Panc1 (cell line): ENCODE measurements around the gene GARIN5B. TPM values are rescaled to one million over a fixed set of nuclear protein-coding genes. Genes with fewer than 3 reads are reported as not detected.

Experiments used
- ATAC-seq: fragments of 200-7000 bp; cut with Tn5 transposase; 2 replicates; pipeline ENCODE4 v1.9.1; 2020; ENCODE audit warnings: mild to moderate bottlenecking, moderate library complexity
- BruUV-seq: library from RNA; stranded (reverse); fragments of 400-500 nt; replicated peaks from 2 replicates; lab custom pipeline; 2021; lab: Mats Ljungman, UMichigan
- CTCF ChIA-PET: fragments of 300-600 bp; sonication (Branson Sonifier 250); formaldehyde crosslinking; loops from one replicate; lab custom pipeline; 2022; ENCODE audit warnings: antibody characterized with exemption; lab: Charles Lee
- POLR2A ChIA-PET: fragments of 300-600 bp; sonication (Branson Sonifier 250); formaldehyde crosslinking; loops from one replicate; lab custom pipeline; 2022; ENCODE audit warnings: antibody characterized with exemption; lab: Charles Lee
- DNase-seq: peaks from one replicate; pipeline ENCODE4 v3.0.0-alpha.2; 2010; ENCODE audit warnings: low read depth, low spot score
- H3K27ac ChIP-seq: 2 replicates; pipeline ENCODE4 v1.5.1; 2011; ENCODE audit warnings: mild to moderate bottlenecking, low read length, inconsistent platforms
- H3K27me3 ChIP-seq: fragments of 200-500 bp; sonication (Bioruptor generic); 2 replicates; pipeline ENCODE4 v1.6.0; 2014; ENCODE audit warnings: low read length, inconsistent platforms; ENCODE audit not compliant: control insufficient read depth, insufficient read depth
- H3K36me3 ChIP-seq: fragments of 200-500 bp; sonication (Bioruptor generic); 2 replicates; pipeline ENCODE4 v1.5.1; 2014; ENCODE audit warnings: inconsistent platforms, mild to moderate bottlenecking, low read length, moderate library complexity; ENCODE audit not compliant: control insufficient read depth, insufficient read depth
- H3K4me1 ChIP-seq: 2 replicates; pipeline ENCODE4 v1.5.1; 2011; ENCODE audit warnings: inconsistent platforms, mild to moderate bottlenecking, low read length, moderate library complexity; ENCODE audit not compliant: control insufficient read depth, insufficient read depth
- H3K4me3 ChIP-seq, 2 experiments: 2 replicates each; pipeline ENCODE4 v1.5.1; 2011 to 2012; ENCODE audit warnings: low read depth in 2 of 2, low read length in 2 of 2, mild to moderate bottlenecking in 2 of 2, inconsistent platforms in 1 of 2, moderate library complexity in 1 of 2
- H3K9me3 ChIP-seq: fragments of 200-500 bp; sonication (Bioruptor generic); 2 replicates; pipeline ENCODE4 v1.5.1; 2014; ENCODE audit warnings: low read depth, mild to moderate bottlenecking, inconsistent platforms, low read length, moderate library complexity; ENCODE audit not compliant: control insufficient read depth, insufficient read depth
- POLR2AphosphoS5 ChIP-seq: IDR thresholded peaks from 2 replicates; pipeline ENCODE4 v1.6.1; 2012; ENCODE audit warnings: mild to moderate bottlenecking, low read depth, low read length, moderate library complexity
- SIN3A ChIP-seq: IDR thresholded peaks from 2 replicates; pipeline ENCODE4 v1.6.1; 2012; ENCODE audit warnings: low read depth, mild to moderate bottlenecking, low read length, moderate library complexity, borderline replicate concordance; ENCODE audit not compliant: insufficient read depth
- TCF7L2 ChIP-seq: IDR thresholded peaks from 2 replicates; pipeline ENCODE4 v1.6.1; 2011; ENCODE audit warnings: mild to moderate bottlenecking, low read depth, low read length, inconsistent platforms
- in situ Hi-C: cut with HindIII; loops from 2 replicates; pipeline ENCODE4 v1.10.0; 2016; ENCODE audit warnings: low sequenced_read_pairs, low pct_unique_long_range_greater_than_20kb
- intact Hi-C: fragments of 100-400 bp; cut with micrococcal nuclease; formaldehyde crosslinking; loops from one replicate; pipeline ENCODE4 v1.10.0; 2022; ENCODE audit not compliant: unreplicated experiment
- total RNA-seq: library from RNA; stranded (reverse); gene quantifications from one replicate; pipeline ENCODE4 v1.2.1, GENCODE V29; 2021; ENCODE audit not compliant: unreplicated experiment
- TF ChIP-seq, protein P1 (sequence below), 2 experiments: IDR thresholded peaks; 2 replicates each; pipeline ENCODE4 v1.6.1; 2011 to 2012; ENCODE audit warnings: low read depth in 2 of 2, control low read depth in 1 of 2, low read length in 1 of 2, mild to moderate bottlenecking in 1 of 2, moderate library complexity in 1 of 2; ENCODE audit not compliant: insufficient read depth in 1 of 2
- TF ChIP-seq, protein P2 (sequence below): fragments of 450-650 bp; IDR thresholded peaks from 2 replicates; pipeline ENCODE4 v1.5.1; 2017; ENCODE audit warnings: mild to moderate bottlenecking

The GARIN5B gene
- total RNA-seq, 1 experiment from 2014 or later: not detected

DNA sequence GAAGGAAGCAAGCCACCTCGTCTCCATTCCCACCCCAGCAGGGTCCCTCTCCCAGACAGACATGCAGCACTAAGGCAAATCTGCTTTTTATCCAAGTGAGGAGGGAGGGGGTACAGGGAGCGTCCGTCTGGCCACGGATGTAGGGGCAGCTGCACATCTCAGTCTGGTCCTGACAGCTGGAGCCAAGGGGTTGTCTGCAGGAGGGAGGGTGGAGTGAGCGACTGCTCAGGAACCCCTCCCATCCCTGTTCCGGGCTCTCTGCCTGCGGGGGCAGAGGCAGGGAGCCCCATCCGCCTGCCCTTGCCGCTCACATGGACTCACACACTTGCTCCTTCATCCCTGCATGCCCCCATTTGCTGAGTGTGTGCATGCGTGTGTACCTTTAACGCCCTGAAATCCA, 16.1 kb upstream of the GARIN5B start:
- POLR2A ChIA-PET: no interaction called here

DNA sequence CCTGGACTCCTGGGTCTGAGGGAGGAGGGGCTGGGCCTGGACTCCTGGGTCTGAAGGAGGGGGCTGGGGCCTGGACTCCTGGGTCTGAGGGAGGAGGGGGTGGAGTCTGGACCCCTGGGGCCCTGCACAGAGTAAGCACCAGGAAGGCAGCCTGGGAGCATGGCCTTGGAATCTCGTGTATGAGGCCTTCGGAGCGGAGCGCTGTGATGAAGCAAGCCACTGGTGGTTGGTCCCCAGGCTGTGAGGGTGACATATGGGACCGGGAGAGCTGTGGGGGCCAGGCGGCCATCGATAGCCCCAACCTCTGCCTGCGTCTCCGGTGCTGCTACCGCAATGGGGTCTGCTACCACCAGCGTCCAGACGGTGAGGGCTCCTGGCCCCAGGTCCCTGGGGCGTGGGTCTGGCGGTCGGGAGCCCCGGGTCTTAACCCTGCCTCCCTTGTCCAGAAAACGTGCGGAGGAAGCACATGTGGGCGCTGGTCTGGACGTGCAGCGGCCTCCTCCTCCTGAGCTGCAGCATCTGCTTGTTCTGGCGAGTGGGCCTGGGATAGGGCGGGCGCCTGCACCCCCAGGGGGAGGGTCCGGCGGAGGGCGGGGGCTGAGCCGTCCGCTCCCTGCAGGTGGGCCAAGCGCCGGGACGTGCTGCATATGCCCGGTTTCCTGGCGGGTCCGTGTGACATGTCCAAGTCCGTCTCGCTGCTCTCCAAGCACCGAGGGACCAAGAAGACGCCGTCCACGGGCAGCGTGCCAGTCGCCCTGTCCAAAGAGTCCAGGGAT, 14.5 kb upstream of the GARIN5B start:
- DNase-seq: no peak
- in situ Hi-C loops (no loop called here), intact Hi-C loops (loop anchor here (10.0 kb wide), 1 partner anchor 83 kb away; no protein-coding TSS in a partner anchor)
- Histone ChIP-seq H3K27ac (no peak overlapping the region), H3K27me3 (no peaks in the 10 kb centered on the region), H3K36me3 (no peaks in the 10 kb centered on the region), H3K4me3 (no peak overlapping the region), H3K4me1 (peaks cover 45% of the 10 kb centered on the region), H3K9me3 (no peaks in the 10 kb centered on the region)
- CTCF ChIA-PET: no interaction called here
- TF ChIP-seq POLR2AphosphoS5 (no peak), SIN3A (no peak), TCF7L2 (no peak)
- TF ChIP-seq, protein P1, sequence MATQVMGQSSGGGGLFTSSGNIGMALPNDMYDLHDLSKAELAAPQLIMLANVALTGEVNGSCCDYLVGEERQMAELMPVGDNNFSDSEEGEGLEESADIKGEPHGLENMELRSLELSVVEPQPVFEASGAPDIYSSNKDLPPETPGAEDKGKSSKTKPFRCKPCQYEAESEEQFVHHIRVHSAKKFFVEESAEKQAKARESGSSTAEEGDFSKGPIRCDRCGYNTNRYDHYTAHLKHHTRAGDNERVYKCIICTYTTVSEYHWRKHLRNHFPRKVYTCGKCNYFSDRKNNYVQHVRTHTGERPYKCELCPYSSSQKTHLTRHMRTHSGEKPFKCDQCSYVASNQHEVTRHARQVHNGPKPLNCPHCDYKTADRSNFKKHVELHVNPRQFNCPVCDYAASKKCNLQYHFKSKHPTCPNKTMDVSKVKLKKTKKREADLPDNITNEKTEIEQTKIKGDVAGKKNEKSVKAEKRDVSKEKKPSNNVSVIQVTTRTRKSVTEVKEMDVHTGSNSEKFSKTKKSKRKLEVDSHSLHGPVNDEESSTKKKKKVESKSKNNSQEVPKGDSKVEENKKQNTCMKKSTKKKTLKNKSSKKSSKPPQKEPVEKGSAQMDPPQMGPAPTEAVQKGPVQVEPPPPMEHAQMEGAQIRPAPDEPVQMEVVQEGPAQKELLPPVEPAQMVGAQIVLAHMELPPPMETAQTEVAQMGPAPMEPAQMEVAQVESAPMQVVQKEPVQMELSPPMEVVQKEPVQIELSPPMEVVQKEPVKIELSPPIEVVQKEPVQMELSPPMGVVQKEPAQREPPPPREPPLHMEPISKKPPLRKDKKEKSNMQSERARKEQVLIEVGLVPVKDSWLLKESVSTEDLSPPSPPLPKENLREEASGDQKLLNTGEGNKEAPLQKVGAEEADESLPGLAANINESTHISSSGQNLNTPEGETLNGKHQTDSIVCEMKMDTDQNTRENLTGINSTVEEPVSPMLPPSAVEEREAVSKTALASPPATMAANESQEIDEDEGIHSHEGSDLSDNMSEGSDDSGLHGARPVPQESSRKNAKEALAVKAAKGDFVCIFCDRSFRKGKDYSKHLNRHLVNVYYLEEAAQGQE (IDR thresholded peaks at IDR 0.05; ENCODE audit: insufficient read depth in 1 of 2, low read depth in 2 of 2, low read length in 1 of 2): no peak
- TF ChIP-seq, protein P2, sequence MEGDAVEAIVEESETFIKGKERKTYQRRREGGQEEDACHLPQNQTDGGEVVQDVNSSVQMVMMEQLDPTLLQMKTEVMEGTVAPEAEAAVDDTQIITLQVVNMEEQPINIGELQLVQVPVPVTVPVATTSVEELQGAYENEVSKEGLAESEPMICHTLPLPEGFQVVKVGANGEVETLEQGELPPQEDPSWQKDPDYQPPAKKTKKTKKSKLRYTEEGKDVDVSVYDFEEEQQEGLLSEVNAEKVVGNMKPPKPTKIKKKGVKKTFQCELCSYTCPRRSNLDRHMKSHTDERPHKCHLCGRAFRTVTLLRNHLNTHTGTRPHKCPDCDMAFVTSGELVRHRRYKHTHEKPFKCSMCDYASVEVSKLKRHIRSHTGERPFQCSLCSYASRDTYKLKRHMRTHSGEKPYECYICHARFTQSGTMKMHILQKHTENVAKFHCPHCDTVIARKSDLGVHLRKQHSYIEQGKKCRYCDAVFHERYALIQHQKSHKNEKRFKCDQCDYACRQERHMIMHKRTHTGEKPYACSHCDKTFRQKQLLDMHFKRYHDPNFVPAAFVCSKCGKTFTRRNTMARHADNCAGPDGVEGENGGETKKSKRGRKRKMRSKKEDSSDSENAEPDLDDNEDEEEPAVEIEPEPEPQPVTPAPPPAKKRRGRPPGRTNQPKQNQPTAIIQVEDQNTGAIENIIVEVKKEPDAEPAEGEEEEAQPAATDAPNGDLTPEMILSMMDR: no peak
- ATAC-seq: no peak
- POLR2A ChIA-PET: no interaction called here
- BruUV-seq: no TSS peak

More for the DNA sequence above, 16.1 kb upstream of the GARIN5B start:
- Histone ChIP-seq H3K27me3 (no peaks in the 10 kb centered on the region), H3K9me3 (no peaks in the 10 kb centered on the region), H3K27ac (no peak overlapping the region), H3K36me3 (no peaks in the 10 kb centered on the region), H3K4me3 (no peak overlapping the region), H3K4me1 (peaks cover 29% of the 10 kb centered on the region)
- TF ChIP-seq POLR2AphosphoS5 (no peak), TCF7L2 (no peak)
- TF ChIP-seq, protein P1 (IDR thresholded peaks at IDR 0.05; ENCODE audit: insufficient read depth in 1 of 2, low read depth in 2 of 2, low read length in 1 of 2): no peak
- TF ChIP-seq, protein P2: no peak
- intact Hi-C loops (loop anchor here (10.0 kb wide), 1 partner anchor 84 kb away; no protein-coding TSS in a partner anchor), in situ Hi-C loops (no loop called here)
- ATAC-seq (no peak), DNase-seq (no peak)
- CTCF ChIA-PET: no interaction called here
- BruUV-seq: no TSS peak
